ENCODE data around the gene CEBPZ.
A peak's percentile ranks its signal among the peaks of the same experiment; 100 is the strongest.
"Not testable (repeated sequence)": the region's sequence is repeated elsewhere in the genome, so short reads cannot be mapped to it uniquely, and the experiment has no call there.

Gene CEBPZ

DNA sequence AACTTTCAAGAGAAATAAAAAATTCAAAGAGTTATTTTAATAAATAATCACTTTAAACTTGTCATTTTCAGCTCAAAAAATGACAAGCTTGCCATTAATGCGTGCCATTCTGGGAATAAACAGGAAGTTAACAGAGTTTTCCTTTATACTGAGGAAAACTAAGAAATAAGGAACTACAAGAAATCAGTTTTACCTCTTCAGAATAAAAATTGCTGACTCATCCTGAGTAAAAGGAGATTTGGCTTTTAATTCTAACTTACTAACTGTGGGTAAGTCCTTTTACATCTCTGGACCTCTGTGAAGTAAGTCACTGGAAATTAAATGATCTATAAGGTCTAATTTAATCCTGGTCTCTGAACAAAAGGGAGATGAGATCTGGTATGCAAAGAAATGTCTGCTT, 16.1 kb downstream of the CEBPZ start:
- DNase-seq (ENCODE audit: low read depth), result no peak

- DNase-seq (ENCODE audit: low read depth), result no peak
Measured at GRCh38 chr2:37211939-37212338, 19.5 kb downstream of the CEBPZ start.

DNA sequence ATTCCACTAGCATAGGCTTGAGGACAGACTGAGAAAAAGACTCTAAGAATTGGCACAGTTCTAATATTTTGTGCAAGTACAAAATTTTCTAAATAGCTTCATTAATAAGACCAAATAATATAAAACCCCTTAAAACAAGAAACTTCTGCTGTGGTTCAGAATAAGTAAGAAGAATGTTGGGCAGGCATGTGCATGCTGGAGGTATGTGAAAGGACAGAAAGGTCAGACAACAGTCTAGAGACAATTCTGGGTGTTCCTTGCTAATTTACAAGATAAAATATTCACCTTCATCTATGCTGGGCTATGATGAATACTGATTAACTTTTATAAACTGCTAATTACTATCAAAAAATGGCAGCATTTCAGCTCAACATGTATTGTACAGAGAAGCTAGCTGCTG, 20.2 kb downstream of the CEBPZ start:
- no peak for DNase-seq (ENCODE audit: low read depth)

DNA sequence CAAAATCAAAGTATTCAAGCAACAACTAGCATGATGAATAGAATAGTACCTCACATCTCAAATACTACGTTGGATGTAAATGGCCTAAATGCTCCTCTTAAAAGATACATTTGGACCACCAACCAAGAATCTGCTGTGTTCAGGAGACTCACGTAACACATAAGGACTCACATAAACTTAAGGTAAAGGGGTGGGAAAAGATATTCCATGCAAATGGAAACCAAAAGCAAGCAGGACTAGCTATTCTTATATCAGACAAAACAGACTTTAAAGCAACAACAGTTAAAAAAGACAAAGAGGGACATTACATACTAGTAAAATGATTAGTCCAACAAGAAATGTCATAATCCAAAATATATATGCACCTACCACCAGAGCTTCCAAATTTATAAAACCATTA, 24.6 kb downstream of the CEBPZ start:
- DNase-seq (ENCODE audit: low read depth), result not testable (repeated sequence)

GRCh38 chr2:37205689-37206341, 25.6 kb downstream of the CEBPZ start:
- DNase-seq (ENCODE audit: low read depth), result no peak

DNA sequence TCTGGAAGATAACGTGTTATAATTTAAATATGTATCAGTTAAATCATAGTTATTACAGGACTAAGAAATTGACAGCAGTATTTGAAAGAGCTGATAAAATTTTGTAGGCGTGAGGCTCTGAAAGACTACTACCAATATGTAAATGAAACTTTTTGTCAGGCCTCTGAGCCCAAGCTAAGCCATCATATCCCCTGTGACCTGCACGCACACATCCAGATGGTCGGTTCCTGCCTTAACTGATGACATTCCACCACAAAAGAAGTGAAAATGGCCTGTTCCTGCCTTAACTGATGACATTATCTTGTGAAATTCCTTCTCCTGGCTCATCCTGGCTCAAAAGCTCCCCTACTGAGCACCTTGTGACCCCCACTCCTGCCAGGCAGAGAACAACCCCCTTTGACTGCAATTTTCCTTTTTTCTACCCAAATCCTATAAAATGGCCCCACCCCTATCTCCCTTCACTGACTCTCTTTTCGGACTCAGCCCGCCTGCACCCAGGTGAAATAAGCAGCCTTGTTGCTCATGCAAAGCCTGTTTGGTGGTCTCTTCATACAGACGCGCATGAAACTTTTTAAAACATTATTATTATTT, 26.2 kb downstream of the CEBPZ start:
- DNase-seq (ENCODE audit: low read depth), result not testable (repeated sequence)

GRCh38 chr2:37203708-37204107, 27.7 kb downstream of the CEBPZ start:
- DNase-seq (ENCODE audit: low read depth), result no peak

GRCh38 chr2:37201766-37202165, 29.6 kb downstream of the CEBPZ start:
- DNase-seq (ENCODE audit: low read depth), result peak; percentile 37

DNA sequence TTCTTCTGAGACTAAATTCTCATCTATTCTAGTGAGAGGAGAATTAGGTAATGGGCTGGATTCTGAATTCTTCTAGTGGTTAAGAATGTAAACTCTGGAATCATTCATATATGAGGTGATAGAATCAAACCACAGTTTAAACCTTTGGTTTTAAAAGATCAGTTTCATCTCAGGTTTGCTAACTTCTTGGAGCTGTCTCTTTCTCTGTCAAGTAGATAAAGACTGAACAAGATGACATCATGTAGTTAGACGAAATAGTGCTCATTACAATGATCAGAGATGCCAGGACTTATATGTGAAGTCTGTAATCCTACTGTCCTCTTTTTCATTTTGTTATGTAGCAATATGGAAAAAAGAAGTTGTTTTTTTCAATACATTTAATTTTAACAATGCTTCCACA, 30.2 kb downstream of the CEBPZ start:
- DNase-seq (ENCODE audit: low read depth), result no peak

DNA sequence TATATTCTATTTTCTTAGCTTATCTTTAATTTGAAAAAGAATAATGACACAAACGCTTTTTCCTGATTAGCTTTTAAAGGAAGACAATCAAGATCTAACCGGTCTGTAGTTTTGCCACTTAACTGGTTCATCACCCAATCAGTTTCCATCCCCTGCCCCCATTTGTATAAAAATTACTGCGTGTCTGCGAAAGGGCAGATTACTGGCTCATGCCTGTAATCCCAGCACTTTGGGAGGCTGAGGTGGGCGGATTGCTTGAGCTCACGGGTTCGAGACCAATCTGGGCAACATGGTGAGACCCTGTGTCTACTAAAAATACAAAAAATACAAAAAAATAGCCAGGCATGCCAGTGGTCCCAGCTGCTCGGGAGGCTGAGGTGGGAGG, 32.7 kb downstream of the CEBPZ start:
- DNase-seq (ENCODE audit: low read depth), result no peak

DNA sequence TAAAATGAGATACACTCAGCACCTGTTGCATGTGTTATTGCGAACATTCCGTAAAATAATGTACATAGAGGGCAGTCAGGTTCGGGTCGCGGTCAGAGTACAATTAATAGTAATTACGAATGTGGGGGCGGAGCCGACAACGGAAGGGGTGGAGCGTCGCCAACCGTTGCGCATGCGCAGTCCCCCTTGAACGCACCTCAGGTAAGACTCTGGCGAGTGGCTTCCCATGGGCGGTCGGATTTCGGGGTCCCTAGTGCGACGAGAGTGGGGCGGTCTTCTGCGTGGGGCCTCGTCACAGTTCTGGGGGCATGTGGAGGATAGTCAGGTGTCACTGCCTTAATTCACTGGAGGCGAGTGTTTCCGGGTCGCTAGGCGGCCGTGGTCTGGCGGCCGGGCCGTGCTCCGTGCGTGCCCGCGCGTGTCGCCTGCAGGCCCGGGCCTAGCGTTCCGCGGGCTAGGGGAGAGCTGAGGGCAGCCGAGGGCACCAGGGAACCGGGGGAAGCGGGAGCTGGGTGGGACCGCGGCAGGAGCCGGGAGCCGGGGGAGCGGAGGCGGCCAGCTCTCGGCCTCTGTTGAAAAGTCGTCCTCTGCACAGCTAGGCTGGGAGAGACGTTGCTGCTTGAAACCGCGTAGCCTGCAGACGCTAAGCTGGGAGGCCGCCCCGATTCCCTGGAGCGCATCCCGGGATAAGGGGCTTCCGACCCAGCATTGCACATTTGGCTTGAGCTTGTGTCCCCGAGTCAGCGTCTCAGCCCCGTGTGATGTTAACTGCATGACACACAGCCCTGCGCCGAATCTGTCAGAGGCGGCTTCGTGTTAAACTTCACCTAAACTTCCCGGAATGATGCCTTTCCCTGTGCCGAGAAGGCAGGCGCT, 34.8 kb downstream of the CEBPZ start, which contains the start of gene CEBPZOS:
Gene CEBPZOS, plus strand, starts transcription at position 177 of the 876 bp plus-strand sequence. CDS start 3,209 bp downstream, outside the sequence.
- peak; percentile 77 for DNase-seq (ENCODE audit: low read depth)

DNA sequence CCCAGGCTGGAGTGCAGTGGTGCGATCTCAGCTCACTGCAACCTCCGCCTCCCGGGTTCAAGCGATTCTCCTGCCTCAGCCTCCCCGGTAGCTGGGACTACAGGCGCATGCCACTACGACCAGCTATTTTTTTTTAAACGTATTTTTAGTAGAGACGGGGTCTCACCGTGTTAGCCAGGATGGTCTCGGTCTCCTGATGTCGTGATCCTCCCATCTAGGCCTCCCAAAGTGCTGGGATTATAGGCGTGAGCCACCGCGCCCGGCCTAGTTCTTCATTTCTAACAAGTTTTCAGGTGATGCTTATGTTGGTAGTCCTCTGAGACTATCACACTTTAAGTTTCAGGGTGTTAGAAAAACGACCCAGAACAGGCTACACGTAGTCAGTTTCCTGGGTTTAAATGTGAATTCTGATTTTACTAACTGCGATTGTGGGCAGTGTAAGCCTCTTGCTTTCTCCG, 35.5 kb downstream of the CEBPZ start:
- DNase-seq (ENCODE audit: low read depth), result not testable (repeated sequence)

- no peak for DNase-seq (ENCODE audit: low read depth)
Measured at GRCh38 chr2:37192551-37192950, 38.8 kb downstream of the CEBPZ start.

DNA sequence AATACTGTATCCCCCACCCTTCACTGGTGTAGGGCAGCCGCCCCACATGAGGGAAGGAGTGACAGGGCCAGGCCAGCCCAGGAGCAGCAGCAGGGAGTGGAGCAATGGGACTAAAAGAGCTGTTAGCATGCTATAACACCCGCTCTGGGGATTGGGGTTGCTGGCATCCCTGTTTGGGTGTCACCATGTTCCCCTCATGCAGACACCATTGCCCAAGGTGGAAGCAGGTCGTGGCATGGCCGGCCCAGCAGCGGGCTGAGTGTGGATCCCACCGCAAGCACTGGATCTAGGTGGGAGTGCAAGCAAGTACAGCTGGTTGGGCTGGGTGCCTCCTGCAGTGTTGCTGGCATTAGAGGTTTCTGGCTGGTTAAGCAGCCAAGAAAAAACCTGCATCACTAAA, 39.6 kb downstream of the CEBPZ start:
- DNase-seq (ENCODE audit: low read depth), result no peak

GRCh38 chr2:37191253-37191652, 40.1 kb downstream of the CEBPZ start:
- no peak for DNase-seq (ENCODE audit: low read depth)

DNA sequence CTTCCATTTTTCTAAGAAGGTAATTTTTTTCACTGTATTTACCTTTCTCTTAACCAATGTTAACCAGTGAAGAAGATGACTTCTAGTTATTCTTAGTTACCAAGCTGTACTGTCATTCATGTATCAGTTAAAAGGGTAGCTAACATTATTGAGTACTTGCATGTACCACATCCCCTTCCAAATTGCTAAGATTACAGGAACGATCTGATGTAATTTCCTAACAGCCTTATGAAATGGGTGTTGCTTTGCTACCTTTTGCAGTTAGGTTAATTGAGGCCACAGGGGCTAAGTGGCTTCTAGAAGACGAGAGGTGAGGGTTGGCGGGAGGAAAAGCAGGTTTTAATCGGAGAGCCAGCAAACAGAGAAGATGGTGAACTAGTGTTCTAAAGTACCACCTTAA, 41.1 kb downstream of the CEBPZ start:
- DNase-seq (ENCODE audit: low read depth), result no peak

DNA sequence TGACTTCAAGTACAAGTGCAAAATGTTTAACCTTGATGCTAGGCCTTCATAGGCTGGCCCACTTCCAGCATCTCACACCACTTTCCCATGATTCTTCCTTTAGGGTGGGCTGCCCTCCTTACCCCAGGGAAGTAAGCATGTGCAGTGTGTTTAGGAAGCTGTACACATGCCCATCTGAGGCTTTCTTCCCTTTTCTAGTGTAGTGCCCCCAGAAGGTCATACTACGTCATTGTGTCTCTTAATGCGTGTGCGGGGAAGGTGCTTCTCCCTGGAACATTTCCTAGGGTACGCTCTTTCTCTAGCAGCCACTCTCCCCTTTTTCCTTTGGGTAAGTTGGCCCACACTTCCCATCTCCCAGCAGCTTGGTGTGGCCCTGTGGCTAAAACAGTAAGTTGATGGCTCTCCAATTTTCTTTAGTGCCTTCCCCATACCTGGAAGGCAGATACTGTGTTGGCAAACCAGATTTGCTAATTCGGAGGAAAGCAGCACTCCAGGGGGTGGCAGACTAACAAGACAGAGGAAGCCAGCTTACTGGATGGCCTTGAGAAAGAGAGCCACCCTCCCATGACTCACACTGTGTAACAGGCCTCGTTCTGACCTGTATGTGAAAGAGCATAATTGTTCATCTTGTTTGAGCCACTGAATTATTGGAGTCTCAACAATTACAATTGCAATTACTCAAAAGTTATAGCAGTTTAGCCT, 41.8 kb downstream of the CEBPZ start:
- no peak for DNase-seq (ENCODE audit: low read depth)

GRCh38 chr2:37188570-37188969, 42.8 kb downstream of the CEBPZ start, which contains the start of gene SULT6B1:
TSS of gene SULT6B1 (minus strand) at chr2:37188670. CDS start at chr2:37188640, 30 bp downstream.
- no peak for DNase-seq (ENCODE audit: low read depth)

- DNase-seq (ENCODE audit: low read depth), result no peak
Measured at GRCh38 chr2:37181726-37182684, 49.4 kb downstream of the CEBPZ start.

DNA sequence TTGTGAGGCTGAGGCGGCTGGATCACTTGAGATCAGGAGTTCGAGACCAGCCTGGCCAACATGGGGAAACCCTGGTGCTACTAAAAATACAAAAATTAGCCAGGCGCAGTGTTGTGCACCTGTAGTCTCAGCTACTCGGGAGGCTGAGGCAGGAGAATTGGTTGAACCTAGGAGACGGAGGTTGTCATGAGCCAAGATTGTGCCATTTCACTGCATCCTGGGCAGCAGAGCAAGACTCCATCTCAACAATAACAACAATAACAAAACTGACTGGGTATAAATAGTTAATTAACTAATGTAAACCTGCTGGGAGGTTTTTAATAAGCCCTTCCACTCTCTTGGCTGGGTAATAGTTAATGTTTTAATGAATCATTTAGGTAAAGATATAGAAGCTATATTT, 50.8 kb downstream of the CEBPZ start:
- DNase-seq (ENCODE audit: low read depth), result no peak

Measured in stimulated activated CD8-positive, alpha-beta memory T cell treated with anti-CD3 and anti-CD28 coated beads, Interleukin-12 subunit alpha, Interleukin-12 subunit beta, amount 100 ng/mL, for 4 hours (primary cell).